ENCODE data around the gene RAPGEF2.
"Not testable (repeated sequence)": the region's sequence is repeated elsewhere in the genome, so short reads cannot be mapped to it uniquely, and the experiment has no call there.

The RAPGEF2 gene

GRCh38 chr4:159232465-159233106 is 129.7 kb downstream of the RAPGEF2 start:
- no peak overlapping the region for H3K4me3 Mint-ChIP-seq
- H3K4me1 Mint-ChIP-seq (ENCODE audit: low read depth): peaks cover 21% of the 10 kb centered on the region
- H3K36me3 Mint-ChIP-seq (ENCODE audit: low read depth): peaks cover 3% of the 10 kb centered on the region

GRCh38 chr4:159235779-159236368 is 133.0 kb downstream of the RAPGEF2 start:
- no peak for DNase-seq
- Mint-ChIP-seq H3K27me3 (no peaks in the 10 kb centered on the region), H3K4me1 (ENCODE audit: low read depth) (peaks cover 31% of the 10 kb centered on the region), H3K36me3 (ENCODE audit: low read depth) (peaks cover 11% of the 10 kb centered on the region), H3K4me3 (no peak overlapping the region), H3K27ac (no peak overlapping the region), H3K9me3 (peaks cover 4% of the 10 kb centered on the region)

More at GRCh38 chr4:159232465-159233106, 129.7 kb downstream of the RAPGEF2 start:
- peaks cover 4% of the 10 kb centered on the region for H3K9me3 Mint-ChIP-seq
- DNase-seq: no peak
- no peak overlapping the region for H3K27ac Mint-ChIP-seq
- H3K27me3 Mint-ChIP-seq: no peaks in the 10 kb centered on the region

- Mint-ChIP-seq H3K36me3 (ENCODE audit: low read depth) (peaks cover 16% of the 10 kb centered on the region), H3K27ac (no peak overlapping the region), H3K27me3 (no peaks in the 10 kb centered on the region), H3K9me3 (peaks cover 4% of the 10 kb centered on the region), H3K4me1 (ENCODE audit: low read depth) (peaks cover 24% of the 10 kb centered on the region), H3K4me3 (no peak overlapping the region)
- DNase-seq: no peak
Observed at GRCh38 chr4:159237975-159238374, 135.1 kb downstream of the RAPGEF2 start.

GRCh38 chr4:159238631-159239030 is 135.8 kb downstream of the RAPGEF2 start:
- H3K27me3 Mint-ChIP-seq: no peaks in the 10 kb centered on the region
- peaks cover 19% of the 10 kb centered on the region for H3K4me1 Mint-ChIP-seq (ENCODE audit: low read depth)
- no peaks in the 10 kb centered on the region for H3K9me3 Mint-ChIP-seq
- H3K4me3 Mint-ChIP-seq: no peak overlapping the region
- DNase-seq: no peak
- H3K27ac Mint-ChIP-seq: no peak overlapping the region
- peaks cover 15% of the 10 kb centered on the region for H3K36me3 Mint-ChIP-seq (ENCODE audit: low read depth)

- no peaks in the 10 kb centered on the region for H3K27me3 Mint-ChIP-seq
- DNase-seq: no peak
- H3K4me1 Mint-ChIP-seq (ENCODE audit: low read depth): peaks cover 19% of the 10 kb centered on the region
- H3K27ac Mint-ChIP-seq: no peak overlapping the region
- no peak overlapping the region for H3K4me3 Mint-ChIP-seq
- H3K36me3 Mint-ChIP-seq (ENCODE audit: low read depth): peaks cover 18% of the 10 kb centered on the region
- no peaks in the 10 kb centered on the region for H3K9me3 Mint-ChIP-seq
Observed at GRCh38 chr4:159239629-159240028, 136.8 kb downstream of the RAPGEF2 start.

GRCh38 chr4:159240046-159240445 is 137.2 kb downstream of the RAPGEF2 start:
- Mint-ChIP-seq H3K4me1 (ENCODE audit: low read depth) (peaks cover 19% of the 10 kb centered on the region), H3K27me3 (no peaks in the 10 kb centered on the region), H3K4me3 (no peak overlapping the region), H3K9me3 (no peaks in the 10 kb centered on the region), H3K36me3 (ENCODE audit: low read depth) (peaks cover 20% of the 10 kb centered on the region), H3K27ac (no peak overlapping the region)
- DNase-seq: no peak

GRCh38 chr4:159240687-159241086 is 137.8 kb downstream of the RAPGEF2 start:
- Mint-ChIP-seq H3K4me3 (no peak overlapping the region), H3K4me1 (ENCODE audit: low read depth) (peaks cover 17% of the 10 kb centered on the region), H3K27me3 (no peaks in the 10 kb centered on the region), H3K9me3 (no peaks in the 10 kb centered on the region), H3K36me3 (ENCODE audit: low read depth) (peaks cover 25% of the 10 kb centered on the region), H3K27ac (no peak overlapping the region)
- no peak for DNase-seq

GRCh38 chr4:159242427-159242826 is 139.5 kb downstream of the RAPGEF2 start:
- Mint-ChIP-seq H3K4me1 (ENCODE audit: low read depth) (peaks cover 15% of the 10 kb centered on the region), H3K9me3 (no peaks in the 10 kb centered on the region), H3K36me3 (ENCODE audit: low read depth) (peaks cover 31% of the 10 kb centered on the region), H3K27ac (no peak overlapping the region), H3K4me3 (no peak overlapping the region), H3K27me3 (no peaks in the 10 kb centered on the region)
- no peak for DNase-seq

- no peak for DNase-seq
- H3K9me3 Mint-ChIP-seq: peaks cover 6% of the 10 kb centered on the region
- peaks cover 20% of the 10 kb centered on the region for H3K4me1 Mint-ChIP-seq (ENCODE audit: low read depth)
- peaks cover 41% of the 10 kb centered on the region for H3K36me3 Mint-ChIP-seq (ENCODE audit: low read depth)
- no peaks in the 10 kb centered on the region for H3K27me3 Mint-ChIP-seq
- no peak overlapping the region for H3K27ac Mint-ChIP-seq
- no peak overlapping the region for H3K4me3 Mint-ChIP-seq
Observed at GRCh38 chr4:159248384-159249178, 145.7 kb downstream of the RAPGEF2 start.

GRCh38 chr4:159250751-159251325 is 148.0 kb downstream of the RAPGEF2 start:
- no peaks in the 10 kb centered on the region for H3K27me3 Mint-ChIP-seq
- H3K9me3 Mint-ChIP-seq: peaks cover 6% of the 10 kb centered on the region
- H3K27ac Mint-ChIP-seq: no peak overlapping the region
- H3K4me1 Mint-ChIP-seq (ENCODE audit: low read depth): peaks cover 20% of the 10 kb centered on the region
- no peak overlapping the region for H3K4me3 Mint-ChIP-seq
- peaks cover 29% of the 10 kb centered on the region for H3K36me3 Mint-ChIP-seq (ENCODE audit: low read depth)
- no peak for DNase-seq

GRCh38 chr4:159251580-159251979 is 148.7 kb downstream of the RAPGEF2 start:
- not testable (repeated sequence) for H3K27me3 Mint-ChIP-seq, H3K27ac Mint-ChIP-seq, H3K9me3 Mint-ChIP-seq, H3K4me3 Mint-ChIP-seq, DNase-seq
- Mint-ChIP-seq H3K4me1 (ENCODE audit: low read depth) (peaks cover 20% of the 10 kb centered on the region), H3K36me3 (ENCODE audit: low read depth) (peaks cover 34% of the 10 kb centered on the region)

GRCh38 chr4:159252491-159252890 is 149.6 kb downstream of the RAPGEF2 start:
- DNase-seq: no peak
- no peak overlapping the region for H3K4me3 Mint-ChIP-seq
- H3K9me3 Mint-ChIP-seq: peaks cover 6% of the 10 kb centered on the region
- H3K36me3 Mint-ChIP-seq (ENCODE audit: low read depth): peaks cover 38% of the 10 kb centered on the region
- no peaks in the 10 kb centered on the region for H3K27me3 Mint-ChIP-seq
- H3K4me1 Mint-ChIP-seq (ENCODE audit: low read depth): peaks cover 17% of the 10 kb centered on the region
- H3K27ac Mint-ChIP-seq: no peak overlapping the region

GRCh38 chr4:159256037-159256436 is 153.2 kb downstream of the RAPGEF2 start:
- no peak overlapping the region for H3K27ac Mint-ChIP-seq
- H3K27me3 Mint-ChIP-seq: no peaks in the 10 kb centered on the region
- H3K4me3 Mint-ChIP-seq: no peak overlapping the region
- DNase-seq: no peak
- H3K36me3 Mint-ChIP-seq (ENCODE audit: low read depth): peaks cover 34% of the 10 kb centered on the region
- H3K4me1 Mint-ChIP-seq (ENCODE audit: low read depth): peaks cover 4% of the 10 kb centered on the region
- H3K9me3 Mint-ChIP-seq: peaks cover 6% of the 10 kb centered on the region

GRCh38 chr4:159258889-159259560 is 156.1 kb downstream of the RAPGEF2 start:
- peaks cover 19% of the 10 kb centered on the region for H3K36me3 Mint-ChIP-seq (ENCODE audit: low read depth)
- no peak overlapping the region for H3K4me3 Mint-ChIP-seq
- no peak overlapping the region for H3K27ac Mint-ChIP-seq
- no peak for DNase-seq
- no peaks in the 10 kb centered on the region for H3K9me3 Mint-ChIP-seq
- H3K4me1 Mint-ChIP-seq (ENCODE audit: low read depth): no peaks in the 10 kb centered on the region
- no peaks in the 10 kb centered on the region for H3K27me3 Mint-ChIP-seq

Measured in activated T-cell treated with anti-CD3 and anti-CD28 coated beads, Interleukin-2, amount 50 U/mL, for 24 hours (primary cell).